Stimulated activated CD4-positive, alpha-beta T cell treated with anti-CD3 and anti-CD28 coated beads, Interleukin-15, amount 100 ng/mL, for 1 hour (primary cell): Measurements from ENCODE around the gene ATP9A.
"Not testable (repeated sequence)": the region's sequence is repeated elsewhere in the genome, so short reads cannot be mapped to it uniquely, and the experiment has no call there.

Source experiments
- DNase-seq, 2 donors: peaks; one replicate each; pipeline ENCODE4 v3.0.0-alpha.2; 2020; ENCODE audit warnings: low read depth in 1 of 2, low spot score in 1 of 2

The ATP9A gene

GRCh38 chr20:51660672-51661608, 107.2 kb downstream of the ATP9A start:
- no peak for DNase-seq

GRCh38 chr20:51659491-51660050, 108.6 kb downstream of the ATP9A start:
- DNase-seq = no peak

- no peak for DNase-seq
These were observed 111.4 kb downstream of the ATP9A start for GRCh38 chr20:51656726-51657260.

- DNase-seq = not testable (repeated sequence)
These were observed 112.1 kb downstream of the ATP9A start for GRCh38 chr20:51656089-51656488.

GRCh38 chr20:51654495-51654894, 113.7 kb downstream of the ATP9A start:
- no peak for DNase-seq

- no peak for DNase-seq
These were observed 114.1 kb downstream of the ATP9A start for GRCh38 chr20:51654060-51654459.

GRCh38 chr20:51653226-51653625, 115.0 kb downstream of the ATP9A start:
- no peak for DNase-seq

- DNase-seq = no peak
These were observed 116.2 kb downstream of the ATP9A start for GRCh38 chr20:51651921-51652549.

- no peak for DNase-seq
These were observed 117.5 kb downstream of the ATP9A start for GRCh38 chr20:51650685-51651134.

GRCh38 chr20:51648571-51648947, 119.6 kb downstream of the ATP9A start:
- no peak for DNase-seq

GRCh38 chr20:51647674-51648570, 120.3 kb downstream of the ATP9A start:
- no peak for DNase-seq

- not testable (repeated sequence) for DNase-seq
These were observed 124.4 kb downstream of the ATP9A start for GRCh38 chr20:51643810-51644209.

- no peak for DNase-seq
These were observed 124.8 kb downstream of the ATP9A start for GRCh38 chr20:51643390-51643789.

GRCh38 chr20:51641866-51642265, 126.3 kb downstream of the ATP9A start:
- DNase-seq = no peak

- DNase-seq = no peak
These were observed 127.4 kb downstream of the ATP9A start for GRCh38 chr20:51640743-51641142.

GRCh38 chr20:51639206-51639832, 128.9 kb downstream of the ATP9A start:
- DNase-seq = peak in 1 of 2 donors; percentile 38

GRCh38 chr20:51637241-51637640, 130.9 kb downstream of the ATP9A start:
- no peak for DNase-seq

GRCh38 chr20:51636123-51636522, 132.1 kb downstream of the ATP9A start:
- DNase-seq = no peak

GRCh38 chr20:51635680-51636079, 132.5 kb downstream of the ATP9A start:
- DNase-seq = no peak

- DNase-seq = no peak
These were observed 133.3 kb downstream of the ATP9A start for GRCh38 chr20:51634877-51635276.
